ENCODE data around the gene CALCOCO1.

DNA sequence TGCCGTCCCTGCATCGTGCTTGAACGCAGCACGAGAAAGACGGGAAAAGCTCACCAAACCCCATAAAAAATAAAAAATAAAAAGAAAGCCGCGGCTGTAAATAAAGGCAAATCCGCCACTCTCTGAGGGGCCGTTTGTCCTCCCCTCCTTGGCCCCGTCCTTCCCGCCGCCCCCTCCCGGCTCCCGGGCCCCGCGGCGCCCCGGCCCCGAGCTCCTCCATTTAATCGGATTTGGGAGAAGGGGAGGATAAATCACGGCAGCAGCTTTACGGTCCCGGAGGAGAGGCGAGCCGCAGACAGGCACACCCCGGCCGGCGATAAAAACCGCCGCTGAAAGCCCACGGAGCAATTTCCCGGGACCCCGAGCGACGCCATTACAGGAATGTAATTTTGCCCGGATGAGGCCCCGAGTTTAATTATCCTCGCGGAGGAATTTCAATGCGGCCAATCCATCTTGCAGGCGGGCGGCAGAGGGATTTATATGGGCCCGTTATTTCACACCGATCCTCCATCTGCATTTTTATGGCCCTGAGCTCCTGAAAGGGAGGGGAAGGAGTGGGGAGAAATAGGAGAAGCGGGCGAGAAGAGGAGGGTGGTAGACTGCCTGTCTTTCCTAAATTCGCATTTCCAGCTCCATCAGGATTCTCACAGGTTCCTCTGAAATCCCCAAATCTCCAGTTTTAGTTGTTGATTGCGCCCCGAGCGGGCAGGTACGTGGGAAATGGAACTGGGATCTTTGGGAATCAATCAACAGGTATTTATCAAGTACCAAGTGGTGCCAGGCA is 50.0 kb downstream of the CALCOCO1 start:
- TF ChIP-seq ZBTB10 (CRISPR knock-in tag; IDR thresholded peaks at IDR 0.05; ENCODE audit: borderline replicate concordance) (no peak), ZNF18 (CRISPR knock-in tag; IDR thresholded peaks at IDR 0.05; ENCODE audit: insufficient replicate concordance) (no peak), ZNF383 (CRISPR knock-in tag; IDR thresholded peaks at IDR 0.05; ENCODE audit: borderline replicate concordance) (no peak), ZNF121 (CRISPR knock-in tag; IDR thresholded peaks at IDR 0.05) (no peak), ZNF670 (CRISPR knock-in tag; IDR thresholded peaks at IDR 0.05; ENCODE audit: borderline replicate concordance) (no peak), CHD4 (IDR thresholded peaks at IDR 0.05; ENCODE audit: borderline replicate concordance, low read length) (no peak)
- TF ChIP-seq, protein P1, sequence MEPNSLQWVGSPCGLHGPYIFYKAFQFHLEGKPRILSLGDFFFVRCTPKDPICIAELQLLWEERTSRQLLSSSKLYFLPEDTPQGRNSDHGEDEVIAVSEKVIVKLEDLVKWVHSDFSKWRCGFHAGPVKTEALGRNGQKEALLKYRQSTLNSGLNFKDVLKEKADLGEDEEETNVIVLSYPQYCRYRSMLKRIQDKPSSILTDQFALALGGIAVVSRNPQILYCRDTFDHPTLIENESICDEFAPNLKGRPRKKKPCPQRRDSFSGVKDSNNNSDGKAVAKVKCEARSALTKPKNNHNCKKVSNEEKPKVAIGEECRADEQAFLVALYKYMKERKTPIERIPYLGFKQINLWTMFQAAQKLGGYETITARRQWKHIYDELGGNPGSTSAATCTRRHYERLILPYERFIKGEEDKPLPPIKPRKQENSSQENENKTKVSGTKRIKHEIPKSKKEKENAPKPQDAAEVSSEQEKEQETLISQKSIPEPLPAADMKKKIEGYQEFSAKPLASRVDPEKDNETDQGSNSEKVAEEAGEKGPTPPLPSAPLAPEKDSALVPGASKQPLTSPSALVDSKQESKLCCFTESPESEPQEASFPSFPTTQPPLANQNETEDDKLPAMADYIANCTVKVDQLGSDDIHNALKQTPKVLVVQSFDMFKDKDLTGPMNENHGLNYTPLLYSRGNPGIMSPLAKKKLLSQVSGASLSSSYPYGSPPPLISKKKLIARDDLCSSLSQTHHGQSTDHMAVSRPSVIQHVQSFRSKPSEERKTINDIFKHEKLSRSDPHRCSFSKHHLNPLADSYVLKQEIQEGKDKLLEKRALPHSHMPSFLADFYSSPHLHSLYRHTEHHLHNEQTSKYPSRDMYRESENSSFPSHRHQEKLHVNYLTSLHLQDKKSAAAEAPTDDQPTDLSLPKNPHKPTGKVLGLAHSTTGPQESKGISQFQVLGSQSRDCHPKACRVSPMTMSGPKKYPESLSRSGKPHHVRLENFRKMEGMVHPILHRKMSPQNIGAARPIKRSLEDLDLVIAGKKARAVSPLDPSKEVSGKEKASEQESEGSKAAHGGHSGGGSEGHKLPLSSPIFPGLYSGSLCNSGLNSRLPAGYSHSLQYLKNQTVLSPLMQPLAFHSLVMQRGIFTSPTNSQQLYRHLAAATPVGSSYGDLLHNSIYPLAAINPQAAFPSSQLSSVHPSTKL (CRISPR knock-in tag; IDR thresholded peaks at IDR 0.05), result no peak

Data from HepG2 (cell line).